ENCODE measurements around the gene OTUD4. TPM values are rescaled to one million over a fixed set of nuclear protein-coding genes. Genes with fewer than 3 reads are reported as not detected.
A peak's percentile ranks its signal among the peaks of the same experiment; 100 is the strongest.
"Not testable (repeated sequence)": the region's sequence is repeated elsewhere in the genome, so short reads cannot be mapped to it uniquely, and the experiment has no call there.

Gene OTUD4
- total RNA-seq (2014; rRNA removed; shearing (Covaris generic)) (16.1 and 28.2 TPM in 2 replicates), polyA plus RNA-seq (2016; fragmentation: Nextera tagmentation; extraction: Ambion mirVana) (11.6 and 15.7 TPM in 2 replicates)

- TF ChIP-seq EZH2phosphoT487 (IDR thresholded peaks at IDR 0.05; ENCODE audit: insufficient read depth, low read depth) = no peak
- no peak for TF ChIP-seq EZH2 (IDR thresholded peaks at IDR 0.05; ENCODE audit: insufficient read depth, poor library complexity, severe bottlenecking)
- peak within 1 kb of the TSS; percentile 89 for H3K27ac ChIP-seq
- peak within 1 kb of the TSS; percentile 87 for H3K4me3 ChIP-seq
- in situ Hi-C loops (cut with MboI) = no loop called here
- peaks cover 41% of the 10 kb centered on the region for H3K79me2 ChIP-seq (ENCODE audit: insufficient read depth)
- peak; percentile 98 for DNase-seq
- no peaks in the 10 kb centered on the region for H3K9me3 ChIP-seq (ENCODE audit: low read depth)
- peaks cover 20% of the 10 kb centered on the region for H3K4me1 ChIP-seq (ENCODE audit: insufficient read depth)
- H3K36me3 ChIP-seq (ENCODE audit: low read depth) = no peaks in the 10 kb centered on the region
- peaks cover 30% of the 10 kb centered on the region for H3F3A ChIP-seq (ENCODE audit: insufficient read depth)
- no peaks in the 10 kb centered on the region for H4K20me1 ChIP-seq (ENCODE audit: insufficient read depth)
- WGBS, 2 experiments (ENCODE audit: low coverage in 1 of 2, low lambda C conversion rate in 2 of 2, missing lambda C conversion rate in 2 of 2) = 0 to 1% methylated on average over 32 to 78 of the region's 94 CpGs
- no peaks in the 10 kb centered on the region for H3K27me3 ChIP-seq (replicated peaks; ENCODE audit: insufficient read depth)
- H3K9me2 ChIP-seq (ENCODE audit: insufficient read depth) = no peaks in the 10 kb centered on the region
- H3K4me2 ChIP-seq (ENCODE audit: unreplicated experiment) = peak within 1 kb of the TSS; percentile 98
- H3K9ac ChIP-seq = peak within 1 kb of the TSS; percentile 91
- peak within 1 kb of the TSS; percentile 96 for H2AFZ ChIP-seq
Observed at GRCh38 chr4:145180298-145181090, at the start of gene OTUD4. Gene OTUD4, minus strand, starts transcription at chr4:145180589. Its CDS starts 616 bp downstream, at chr4:145179973.

- H3K9ac ChIP-seq; H3K4me3 ChIP-seq; DNase-seq; H3K9me2 ChIP-seq (ENCODE audit: insufficient read depth); H3F3A ChIP-seq (ENCODE audit: insufficient read depth); H3K4me2 ChIP-seq (ENCODE audit: unreplicated experiment); H2AFZ ChIP-seq; H3K27ac ChIP-seq; H3K79me2 ChIP-seq (ENCODE audit: insufficient read depth); H3K4me1 ChIP-seq (ENCODE audit: insufficient read depth); H3K36me3 ChIP-seq (ENCODE audit: low read depth); in situ Hi-C loops (cut with MboI); H4K20me1 ChIP-seq (ENCODE audit: insufficient read depth); H3K27me3 ChIP-seq (replicated peaks; ENCODE audit: insufficient read depth); H3K9me3 ChIP-seq (ENCODE audit: low read depth): not testable (repeated sequence)
- 60 to 62% methylated on average over 7 of the region's 7 CpGs for WGBS, 2 experiments (ENCODE audit: low coverage in 1 of 2, low lambda C conversion rate in 2 of 2, missing lambda C conversion rate in 2 of 2)
Observed at GRCh38 chr4:145223228-145223627, 42.8 kb upstream of the OTUD4 start.

GRCh38 chr4:145221529-145221928 lies 41.1 kb upstream of the OTUD4 start:
- H3K4me3 ChIP-seq; H3K4me1 ChIP-seq (ENCODE audit: insufficient read depth); H3K27me3 ChIP-seq (replicated peaks; ENCODE audit: insufficient read depth); H3K79me2 ChIP-seq (ENCODE audit: insufficient read depth); H3F3A ChIP-seq (ENCODE audit: insufficient read depth); DNase-seq; H3K27ac ChIP-seq; H3K9me3 ChIP-seq (ENCODE audit: low read depth); H3K9me2 ChIP-seq (ENCODE audit: insufficient read depth); H3K9ac ChIP-seq; H3K4me2 ChIP-seq (ENCODE audit: unreplicated experiment); H2AFZ ChIP-seq; in situ Hi-C loops (cut with MboI); H3K36me3 ChIP-seq (ENCODE audit: low read depth); H4K20me1 ChIP-seq (ENCODE audit: insufficient read depth): not testable (repeated sequence)
- WGBS, 2 experiments (ENCODE audit: low coverage in 1 of 2, low lambda C conversion rate in 2 of 2, missing lambda C conversion rate in 2 of 2) = 72 to 81% methylated on average over 5 of the region's 5 CpGs

GRCh38 chr4:145219090-145219489 lies 38.7 kb upstream of the OTUD4 start:
- TF ChIP-seq EZH2 (IDR thresholded peaks at IDR 0.05; ENCODE audit: insufficient read depth, poor library complexity, severe bottlenecking) = no peak
- TF ChIP-seq EZH2phosphoT487 (IDR thresholded peaks at IDR 0.05; ENCODE audit: insufficient read depth, low read depth) = no peak
- Histone ChIP-seq H3K9ac (no peak overlapping the region), H3K9me3 (ENCODE audit: low read depth) (no peaks in the 10 kb centered on the region), H3K36me3 (ENCODE audit: low read depth) (no peaks in the 10 kb centered on the region), H3K9me2 (ENCODE audit: insufficient read depth) (no peaks in the 10 kb centered on the region), H3K4me2 (ENCODE audit: unreplicated experiment) (no peak overlapping the region), H2AFZ (no peak overlapping the region), H3F3A (ENCODE audit: insufficient read depth) (no peaks in the 10 kb centered on the region), H3K79me2 (ENCODE audit: insufficient read depth) (no peaks in the 10 kb centered on the region), H3K27me3 (replicated peaks; ENCODE audit: insufficient read depth) (no peaks in the 10 kb centered on the region), H4K20me1 (ENCODE audit: insufficient read depth) (no peaks in the 10 kb centered on the region), H3K4me3 (no peak overlapping the region), H3K27ac (no peak overlapping the region), H3K4me1 (ENCODE audit: insufficient read depth) (no peaks in the 10 kb centered on the region)
- in situ Hi-C loops (cut with MboI) = loop anchor here (10.0 kb wide), 1 partner anchor 386 kb away; no protein-coding TSS in a partner anchor
- 81 to 84% methylated on average over 2 of the region's 2 CpGs for WGBS, 2 experiments (ENCODE audit: low coverage in 1 of 2, low lambda C conversion rate in 2 of 2, missing lambda C conversion rate in 2 of 2)
- no peak for DNase-seq

Data from GM23248 (cell line).